NB4 (cell line): ENCODE results near the gene ADCY2.

Experiments
- DNase-seq: peaks from one replicate; pipeline ENCODE4 v3.0.0; 2010; ENCODE audit warnings: low read depth
- H3K4me3 ChIP-seq: one replicate; pipeline ENCODE4 v1.5.1; 2011; ENCODE audit warnings: mild to moderate bottlenecking, low read depth, low read length, moderate library complexity
- MAX ChIP-seq: IDR thresholded peaks from 2 replicates; pipeline ENCODE4 v1.6.1; 2011; ENCODE audit warnings: low read depth, low read length
- MYC ChIP-seq: IDR thresholded peaks from 2 replicates; pipeline ENCODE4 v1.6.1; 2011; ENCODE audit warnings: low read depth, low read length
- POLR2A ChIP-seq: IDR thresholded peaks from 2 replicates; pipeline ENCODE4 v1.6.1; 2011; ENCODE audit warnings: mild to moderate bottlenecking; ENCODE audit not compliant: insufficient read length; ENCODE audit errors: extremely low read depth
- TF ChIP-seq, protein P1 (sequence below): IDR thresholded peaks from one replicate; pipeline ENCODE4 v1.5.1; 2012; ENCODE audit warnings: low read depth, low read length

ADCY2 gene

GRCh38 chr5:7364226-7364875 lies 31.6 kb upstream of the ADCY2 start:
- TF ChIP-seq MAX (no peak), POLR2A (no peak), MYC (no peak)
- TF ChIP-seq, protein P1, sequence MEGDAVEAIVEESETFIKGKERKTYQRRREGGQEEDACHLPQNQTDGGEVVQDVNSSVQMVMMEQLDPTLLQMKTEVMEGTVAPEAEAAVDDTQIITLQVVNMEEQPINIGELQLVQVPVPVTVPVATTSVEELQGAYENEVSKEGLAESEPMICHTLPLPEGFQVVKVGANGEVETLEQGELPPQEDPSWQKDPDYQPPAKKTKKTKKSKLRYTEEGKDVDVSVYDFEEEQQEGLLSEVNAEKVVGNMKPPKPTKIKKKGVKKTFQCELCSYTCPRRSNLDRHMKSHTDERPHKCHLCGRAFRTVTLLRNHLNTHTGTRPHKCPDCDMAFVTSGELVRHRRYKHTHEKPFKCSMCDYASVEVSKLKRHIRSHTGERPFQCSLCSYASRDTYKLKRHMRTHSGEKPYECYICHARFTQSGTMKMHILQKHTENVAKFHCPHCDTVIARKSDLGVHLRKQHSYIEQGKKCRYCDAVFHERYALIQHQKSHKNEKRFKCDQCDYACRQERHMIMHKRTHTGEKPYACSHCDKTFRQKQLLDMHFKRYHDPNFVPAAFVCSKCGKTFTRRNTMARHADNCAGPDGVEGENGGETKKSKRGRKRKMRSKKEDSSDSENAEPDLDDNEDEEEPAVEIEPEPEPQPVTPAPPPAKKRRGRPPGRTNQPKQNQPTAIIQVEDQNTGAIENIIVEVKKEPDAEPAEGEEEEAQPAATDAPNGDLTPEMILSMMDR, result no peak

DNA sequence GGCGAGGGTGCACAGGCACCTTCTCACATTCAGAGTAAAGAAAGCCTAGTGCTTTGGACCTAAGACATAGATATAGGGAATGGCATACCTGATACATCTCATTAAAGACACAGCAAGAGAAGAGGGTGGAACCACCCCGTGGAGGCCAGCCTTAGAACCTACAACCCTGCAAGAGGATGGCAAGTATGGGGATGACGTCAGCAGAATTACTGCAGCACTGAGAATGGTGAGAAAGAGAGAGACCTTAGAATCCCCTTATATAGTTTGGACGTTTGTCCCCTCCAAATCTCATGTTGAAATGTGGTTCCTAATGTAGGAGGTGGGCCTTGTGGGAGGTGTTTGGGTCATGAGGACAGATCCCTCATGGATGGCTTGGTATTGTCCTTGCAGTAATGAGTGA lies 28.2 kb upstream of the ADCY2 start:
- DNase-seq, result no peak
- TF ChIP-seq POLR2A (no peak), MYC (no peak), MAX (no peak)
- TF ChIP-seq, protein P1, result no peak
- no peak overlapping the region for H3K4me3 ChIP-seq

More at GRCh38 chr5:7364226-7364875, 31.6 kb upstream of the ADCY2 start:
- DNase-seq, result no peak
- no peak overlapping the region for H3K4me3 ChIP-seq

GRCh38 chr5:7372399-7372798 lies 23.5 kb upstream of the ADCY2 start:
- DNase-seq, result no peak
- no peak for TF ChIP-seq POLR2A
- no peak for TF ChIP-seq MYC
- TF ChIP-seq MAX, result no peak
- TF ChIP-seq, protein P1, result no peak
- H3K4me3 ChIP-seq, result no peak overlapping the region

- H3K4me3 ChIP-seq, result no peak overlapping the region
- TF ChIP-seq, protein P1, result no peak
- TF ChIP-seq MYC (no peak), MAX (no peak), POLR2A (no peak)
Measured at GRCh38 chr5:7374186-7374585, 21.8 kb upstream of the ADCY2 start.

DNA sequence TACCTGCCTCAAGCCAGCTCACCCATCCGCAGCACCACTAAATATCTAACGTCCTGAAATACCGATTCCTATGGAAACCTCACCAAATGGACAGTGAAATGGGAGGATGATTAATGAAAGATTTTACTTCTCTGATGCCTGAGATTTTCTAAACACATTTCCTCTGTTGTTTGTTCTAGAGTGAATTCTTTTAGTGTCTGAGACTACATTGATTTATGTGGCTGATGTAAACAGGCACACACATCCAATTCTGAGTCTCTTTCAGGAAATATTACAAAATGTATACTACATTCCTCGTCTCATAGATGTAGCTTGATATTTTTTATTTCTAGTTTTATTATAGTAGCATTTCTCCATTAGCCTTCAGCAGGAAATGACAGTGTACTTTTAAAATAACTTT lies 20.5 kb upstream of the ADCY2 start:
- TF ChIP-seq, protein P1, result no peak
- no peak for TF ChIP-seq MAX
- TF ChIP-seq MYC, result no peak
- no peak for TF ChIP-seq POLR2A
- no peak for DNase-seq
- no peak overlapping the region for H3K4me3 ChIP-seq

More at GRCh38 chr5:7374186-7374585, 21.8 kb upstream of the ADCY2 start:
- no peak for DNase-seq
